ENCODE results near the gene KIF5C.

GRCh38 chr2:149028891-149029290 is 153.9 kb downstream of the KIF5C start:
- TF ChIP-seq, protein P1, sequence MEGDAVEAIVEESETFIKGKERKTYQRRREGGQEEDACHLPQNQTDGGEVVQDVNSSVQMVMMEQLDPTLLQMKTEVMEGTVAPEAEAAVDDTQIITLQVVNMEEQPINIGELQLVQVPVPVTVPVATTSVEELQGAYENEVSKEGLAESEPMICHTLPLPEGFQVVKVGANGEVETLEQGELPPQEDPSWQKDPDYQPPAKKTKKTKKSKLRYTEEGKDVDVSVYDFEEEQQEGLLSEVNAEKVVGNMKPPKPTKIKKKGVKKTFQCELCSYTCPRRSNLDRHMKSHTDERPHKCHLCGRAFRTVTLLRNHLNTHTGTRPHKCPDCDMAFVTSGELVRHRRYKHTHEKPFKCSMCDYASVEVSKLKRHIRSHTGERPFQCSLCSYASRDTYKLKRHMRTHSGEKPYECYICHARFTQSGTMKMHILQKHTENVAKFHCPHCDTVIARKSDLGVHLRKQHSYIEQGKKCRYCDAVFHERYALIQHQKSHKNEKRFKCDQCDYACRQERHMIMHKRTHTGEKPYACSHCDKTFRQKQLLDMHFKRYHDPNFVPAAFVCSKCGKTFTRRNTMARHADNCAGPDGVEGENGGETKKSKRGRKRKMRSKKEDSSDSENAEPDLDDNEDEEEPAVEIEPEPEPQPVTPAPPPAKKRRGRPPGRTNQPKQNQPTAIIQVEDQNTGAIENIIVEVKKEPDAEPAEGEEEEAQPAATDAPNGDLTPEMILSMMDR (conservative IDR thresholded peaks at IDR 0.05 in 1 of 2, IDR thresholded peaks at IDR 0.05 in 1 of 2; ENCODE audit: low read depth in 1 of 2, low read length in 2 of 2), result no peak
- TF ChIP-seq EZH2 (IDR thresholded peaks at IDR 0.05; ENCODE audit: low read length, missing control alignments), result no peak

Data from fibroblast of lung (primary cell).